HepG2 (cell line): ENCODE data around the gene RBPJ. TPM values are rescaled to one million over a fixed set of nuclear protein-coding genes. Genes with fewer than 3 reads are reported as not detected.

Source experiments
- NFE2 ChIP-seq: sonication (generic); formaldehyde crosslinking; IDR thresholded peaks from 2 replicates; pipeline ENCODE4 v1.4.0; 2020; ENCODE audit warnings: missing genetic modification reagents
- NFYB ChIP-seq: sonication (generic); formaldehyde crosslinking; IDR thresholded peaks from 2 replicates; pipeline ENCODE4 v1.4.0; 2020; ENCODE audit warnings: missing genetic modification reagents
- RARA ChIP-seq: IDR thresholded peaks from 2 replicates; pipeline ENCODE4 v1.6.1; 2016; ENCODE audit warnings: missing genetic modification reagents, missing compliant biosample characterization
- REXO4 ChIP-seq: sonication (generic); formaldehyde crosslinking; IDR thresholded peaks from 2 replicates; pipeline ENCODE4 v1.8.0; 2022; ENCODE audit warnings: missing genetic modification reagents, mild to moderate bottlenecking, borderline replicate concordance
- SAP130 ChIP-seq: IDR thresholded peaks from 2 replicates; pipeline ENCODE4 v1.6.1; 2016; ENCODE audit warnings: low read depth
- SMC3 ChIP-seq: IDR thresholded peaks from 2 replicates; pipeline ENCODE4 v1.6.1; 2011; ENCODE audit warnings: low read length, improper control_type of control experiment
- TEAD2 ChIP-seq: sonication (generic); formaldehyde crosslinking; IDR thresholded peaks from 2 replicates; pipeline ENCODE4 v1.9.0; 2021; ENCODE audit warnings: missing genetic modification reagents
- ZMYM2 ChIP-seq: sonication (generic); formaldehyde crosslinking; IDR thresholded peaks from 2 replicates; pipeline ENCODE4 v1.8.0; 2022; ENCODE audit warnings: mild to moderate bottlenecking, missing genetic modification reagents
- ZNF343 ChIP-seq: sonication (generic); formaldehyde crosslinking; IDR thresholded peaks from 2 replicates; pipeline ENCODE4 v1.4.0; 2020; ENCODE audit warnings: mild to moderate bottlenecking, missing genetic modification reagents
- polyA plus RNA-seq, 8 experiments: library from polyadenylated mRNA; depleted of rRNA in 3 of 8; stranded (reverse) in 7 of 8; unstranded in 1 of 8; fragments of >200 nt; fragmentation: Illumina TruSeq in 4 of 8; extraction: Trizol in 4 of 8; gene quantifications; 2 replicates each; pipeline versions ENCODE4 v1.2.1 to v1.2.3, GENCODE V29; 2011 to 2016; ENCODE audit warnings: low read depth in 4 of 8, missing spikeins in 1 of 8, mixed read lengths in 1 of 8; ENCODE audit not compliant: insufficient read depth in 1 of 8
- total RNA-seq, 5 experiments: library from RNA; depleted of rRNA; stranded (reverse); fragments of >200 nt; fragmentation: Illumina TruSeq; extraction: Trizol; gene quantifications; 2 replicates each; pipeline ENCODE4 v1.2.3, GENCODE V29; 2016; ENCODE audit warnings: low read depth in 1 of 5
- TF ChIP-seq, protein P1 (sequence below): sonication (generic); formaldehyde crosslinking; IDR thresholded peaks from 2 replicates; pipeline ENCODE4 v1.5.0; 2020; ENCODE audit warnings: missing genetic modification reagents
- TF ChIP-seq, protein P2 (sequence below): IDR thresholded peaks from 2 replicates; pipeline ENCODE4 v1.6.1; 2016; ENCODE audit warnings: mild to moderate bottlenecking
- TF ChIP-seq, protein P3 (sequence below): sonication (generic); formaldehyde crosslinking; IDR thresholded peaks from 2 replicates; pipeline ENCODE4 v1.5.0; 2020; ENCODE audit warnings: mild to moderate bottlenecking, missing genetic modification reagents
- TF ChIP-seq, protein P4 (sequence below): sonication (generic); formaldehyde crosslinking; IDR thresholded peaks from 2 replicates; pipeline ENCODE4 v1.5.0; 2020; ENCODE audit warnings: mild to moderate bottlenecking, missing genetic modification reagents
- TF ChIP-seq, protein P5 (sequence below): sonication (generic); formaldehyde crosslinking; conservative IDR thresholded peaks from 2 replicates; pipeline ENCODE4 v1.4.0; 2020; ENCODE audit warnings: missing genetic modification reagents
- TF ChIP-seq, protein P6 (sequence below), 2 experiments: sonication (generic) in 1 of 2; formaldehyde crosslinking in 1 of 2; IDR thresholded peaks; 2 replicates each; pipeline versions ENCODE4 v1.4.0 to v1.6.1; 2018 to 2020; ENCODE audit warnings: missing genetic modification reagents in 2 of 2, borderline replicate concordance in 1 of 2, low read depth in 1 of 2, mild to moderate bottlenecking in 1 of 2, missing biosample characterization in 1 of 2
- TF ChIP-seq, protein P7 (sequence below): sonication (generic); formaldehyde crosslinking; IDR thresholded peaks from 2 replicates; pipeline ENCODE4 v1.4.0; 2020; ENCODE audit warnings: missing genetic modification reagents

Gene RBPJ
- total and polyA plus RNA-seq, 2 of the 13 experiments (the other 11 are each of a cell fraction or from before 2014, with no cell fraction given): 25.9 to 33.2 TPM

DNA sequence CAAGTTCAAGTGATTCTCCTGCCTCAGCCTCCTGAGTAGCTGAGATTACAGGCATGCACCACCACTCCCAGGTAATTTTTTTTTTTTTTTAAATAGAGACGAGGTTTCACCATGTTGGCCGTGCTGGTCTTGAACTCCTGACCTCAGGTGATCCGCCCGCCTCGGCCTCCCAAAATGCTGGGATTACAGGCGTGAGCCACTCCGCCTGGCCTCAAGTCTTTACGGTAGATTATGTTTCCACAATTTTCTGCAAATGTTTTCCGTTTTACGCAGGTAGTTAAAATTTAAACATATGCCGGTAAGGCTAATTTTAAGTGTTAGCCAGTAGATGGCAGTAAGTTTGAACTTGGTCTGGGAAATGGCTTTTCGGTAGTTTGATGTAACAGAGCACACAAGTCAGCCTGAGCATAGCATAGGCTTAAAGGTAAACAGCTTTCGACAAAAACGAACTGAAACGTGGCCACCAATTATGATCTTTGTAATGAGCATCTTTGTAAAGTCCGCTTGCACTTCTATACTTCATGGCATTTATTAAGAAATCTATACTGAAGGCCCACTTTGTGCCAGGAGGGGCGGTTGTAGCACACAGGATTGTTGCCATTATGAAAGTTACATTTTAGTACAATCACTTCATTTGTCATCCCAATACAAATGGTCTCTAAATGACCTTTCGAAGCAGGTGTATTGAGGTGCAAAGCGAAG, 138.4 kb downstream of the RBPJ start (continued):
- TF ChIP-seq, protein P1, sequence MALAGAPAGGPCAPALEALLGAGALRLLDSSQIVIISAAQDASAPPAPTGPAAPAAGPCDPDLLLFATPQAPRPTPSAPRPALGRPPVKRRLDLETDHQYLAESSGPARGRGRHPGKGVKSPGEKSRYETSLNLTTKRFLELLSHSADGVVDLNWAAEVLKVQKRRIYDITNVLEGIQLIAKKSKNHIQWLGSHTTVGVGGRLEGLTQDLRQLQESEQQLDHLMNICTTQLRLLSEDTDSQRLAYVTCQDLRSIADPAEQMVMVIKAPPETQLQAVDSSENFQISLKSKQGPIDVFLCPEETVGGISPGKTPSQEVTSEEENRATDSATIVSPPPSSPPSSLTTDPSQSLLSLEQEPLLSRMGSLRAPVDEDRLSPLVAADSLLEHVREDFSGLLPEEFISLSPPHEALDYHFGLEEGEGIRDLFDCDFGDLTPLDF (CRISPR knock-in tag): no peak
- TF ChIP-seq NFYB (CRISPR knock-in tag) (no peak), ZNF343 (CRISPR knock-in tag) (no peak), ZMYM2 (CRISPR knock-in tag) (0 out of 2 replicates have a peak, but pooled peaks have one; percentile 21), TEAD2 (CRISPR knock-in tag) (no peak), NFE2 (no peak), SMC3 (peak; percentile 62; the same call in 1 of the 2 replicates), REXO4 (CRISPR knock-in tag) (no peak), RARA (peak; percentile 52), SAP130 (CRISPR knock-in tag) (peak; percentile 30; the same call in 1 of the 2 replicates)
- TF ChIP-seq, protein P2, sequence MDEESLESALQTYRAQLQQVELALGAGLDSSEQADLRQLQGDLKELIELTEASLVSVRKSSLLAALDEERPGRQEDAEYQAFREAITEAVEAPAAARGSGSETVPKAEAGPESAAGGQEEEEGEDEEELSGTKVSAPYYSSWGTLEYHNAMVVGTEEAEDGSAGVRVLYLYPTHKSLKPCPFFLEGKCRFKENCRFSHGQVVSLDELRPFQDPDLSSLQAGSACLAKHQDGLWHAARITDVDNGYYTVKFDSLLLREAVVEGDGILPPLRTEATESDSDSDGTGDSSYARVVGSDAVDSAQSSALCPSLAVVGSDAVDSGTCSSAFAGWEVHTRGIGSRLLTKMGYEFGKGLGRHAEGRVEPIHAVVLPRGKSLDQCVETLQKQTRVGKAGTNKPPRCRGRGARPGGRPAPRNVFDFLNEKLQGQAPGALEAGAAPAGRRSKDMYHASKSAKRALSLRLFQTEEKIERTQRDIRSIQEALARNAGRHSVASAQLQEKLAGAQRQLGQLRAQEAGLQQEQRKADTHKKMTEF (CRISPR knock-in tag): peak; percentile 54
- TF ChIP-seq, protein P3, sequence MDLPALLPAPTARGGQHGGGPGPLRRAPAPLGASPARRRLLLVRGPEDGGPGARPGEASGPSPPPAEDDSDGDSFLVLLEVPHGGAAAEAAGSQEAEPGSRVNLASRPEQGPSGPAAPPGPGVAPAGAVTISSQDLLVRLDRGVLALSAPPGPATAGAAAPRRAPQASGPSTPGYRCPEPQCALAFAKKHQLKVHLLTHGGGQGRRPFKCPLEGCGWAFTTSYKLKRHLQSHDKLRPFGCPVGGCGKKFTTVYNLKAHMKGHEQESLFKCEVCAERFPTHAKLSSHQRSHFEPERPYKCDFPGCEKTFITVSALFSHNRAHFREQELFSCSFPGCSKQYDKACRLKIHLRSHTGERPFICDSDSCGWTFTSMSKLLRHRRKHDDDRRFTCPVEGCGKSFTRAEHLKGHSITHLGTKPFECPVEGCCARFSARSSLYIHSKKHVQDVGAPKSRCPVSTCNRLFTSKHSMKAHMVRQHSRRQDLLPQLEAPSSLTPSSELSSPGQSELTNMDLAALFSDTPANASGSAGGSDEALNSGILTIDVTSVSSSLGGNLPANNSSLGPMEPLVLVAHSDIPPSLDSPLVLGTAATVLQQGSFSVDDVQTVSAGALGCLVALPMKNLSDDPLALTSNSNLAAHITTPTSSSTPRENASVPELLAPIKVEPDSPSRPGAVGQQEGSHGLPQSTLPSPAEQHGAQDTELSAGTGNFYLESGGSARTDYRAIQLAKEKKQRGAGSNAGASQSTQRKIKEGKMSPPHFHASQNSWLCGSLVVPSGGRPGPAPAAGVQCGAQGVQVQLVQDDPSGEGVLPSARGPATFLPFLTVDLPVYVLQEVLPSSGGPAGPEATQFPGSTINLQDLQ (CRISPR knock-in tag): no peak
- TF ChIP-seq, protein P4, sequence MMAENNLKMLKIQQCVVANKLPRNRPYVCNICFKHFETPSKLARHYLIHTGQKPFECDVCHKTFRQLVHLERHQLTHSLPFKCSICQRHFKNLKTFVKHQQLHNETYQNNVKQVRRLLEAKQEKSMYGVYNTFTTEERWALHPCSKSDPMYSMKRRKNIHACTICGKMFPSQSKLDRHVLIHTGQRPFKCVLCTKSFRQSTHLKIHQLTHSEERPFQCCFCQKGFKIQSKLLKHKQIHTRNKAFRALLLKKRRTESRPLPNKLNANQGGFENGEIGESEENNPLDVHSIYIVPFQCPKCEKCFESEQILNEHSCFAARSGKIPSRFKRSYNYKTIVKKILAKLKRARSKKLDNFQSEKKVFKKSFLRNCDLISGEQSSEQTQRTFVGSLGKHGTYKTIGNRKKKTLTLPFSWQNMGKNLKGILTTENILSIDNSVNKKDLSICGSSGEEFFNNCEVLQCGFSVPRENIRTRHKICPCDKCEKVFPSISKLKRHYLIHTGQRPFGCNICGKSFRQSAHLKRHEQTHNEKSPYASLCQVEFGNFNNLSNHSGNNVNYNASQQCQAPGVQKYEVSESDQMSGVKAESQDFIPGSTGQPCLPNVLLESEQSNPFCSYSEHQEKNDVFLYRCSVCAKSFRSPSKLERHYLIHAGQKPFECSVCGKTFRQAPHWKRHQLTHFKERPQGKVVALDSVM: 0 out of 2 replicates have a peak, but pooled peaks have one; percentile 12
- TF ChIP-seq, protein P5, sequence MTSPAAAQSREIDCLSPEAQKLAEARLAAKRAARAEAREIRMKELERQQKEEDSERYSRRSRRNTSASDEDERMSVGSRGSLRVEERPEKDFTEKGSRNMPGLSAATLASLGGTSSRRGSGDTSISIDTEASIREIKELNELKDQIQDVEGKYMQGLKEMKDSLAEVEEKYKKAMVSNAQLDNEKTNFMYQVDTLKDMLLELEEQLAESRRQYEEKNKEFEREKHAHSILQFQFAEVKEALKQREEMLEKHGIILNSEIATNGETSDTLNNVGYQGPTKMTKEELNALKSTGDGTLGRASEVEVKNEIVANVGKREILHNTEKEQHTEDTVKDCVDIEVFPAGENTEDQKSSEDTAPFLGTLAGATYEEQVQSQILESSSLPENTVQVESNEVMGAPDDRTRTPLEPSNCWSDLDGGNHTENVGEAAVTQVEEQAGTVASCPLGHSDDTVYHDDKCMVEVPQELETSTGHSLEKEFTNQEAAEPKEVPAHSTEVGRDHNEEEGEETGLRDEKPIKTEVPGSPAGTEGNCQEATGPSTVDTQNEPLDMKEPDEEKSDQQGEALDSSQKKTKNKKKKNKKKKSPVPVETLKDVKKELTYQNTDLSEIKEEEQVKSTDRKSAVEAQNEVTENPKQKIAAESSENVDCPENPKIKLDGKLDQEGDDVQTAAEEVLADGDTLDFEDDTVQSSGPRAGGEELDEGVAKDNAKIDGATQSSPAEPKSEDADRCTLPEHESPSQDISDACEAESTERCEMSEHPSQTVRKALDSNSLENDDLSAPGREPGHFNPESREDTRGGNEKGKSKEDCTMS (CRISPR knock-in tag): no peak
- TF ChIP-seq, protein P6, sequence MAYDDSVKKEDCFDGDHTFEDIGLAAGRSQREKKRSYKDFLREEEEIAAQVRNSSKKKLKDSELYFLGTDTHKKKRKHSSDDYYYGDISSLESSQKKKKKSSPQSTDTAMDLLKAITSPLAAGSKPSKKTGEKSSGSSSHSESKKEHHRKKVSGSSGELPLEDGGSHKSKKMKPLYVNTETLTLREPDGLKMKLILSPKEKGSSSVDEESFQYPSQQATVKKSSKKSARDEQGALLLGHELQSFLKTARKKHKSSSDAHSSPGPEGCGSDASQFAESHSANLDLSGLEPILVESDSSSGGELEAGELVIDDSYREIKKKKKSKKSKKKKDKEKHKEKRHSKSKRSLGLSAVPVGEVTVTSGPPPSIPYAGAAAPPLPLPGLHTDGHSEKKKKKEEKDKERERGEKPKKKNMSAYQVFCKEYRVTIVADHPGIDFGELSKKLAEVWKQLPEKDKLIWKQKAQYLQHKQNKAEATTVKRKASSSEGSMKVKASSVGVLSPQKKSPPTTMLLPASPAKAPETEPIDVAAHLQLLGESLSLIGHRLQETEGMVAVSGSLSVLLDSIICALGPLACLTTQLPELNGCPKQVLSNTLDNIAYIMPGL (CRISPR knock-in tag; IDR thresholded peaks at IDR 0.05; ENCODE audit: borderline replicate concordance in 1 of 2, low read depth in 1 of 2): 0 out of 4 replicates have a peak, but pooled peaks of 1 of the 2 experiments have one; percentile 27
- TF ChIP-seq, protein P7, sequence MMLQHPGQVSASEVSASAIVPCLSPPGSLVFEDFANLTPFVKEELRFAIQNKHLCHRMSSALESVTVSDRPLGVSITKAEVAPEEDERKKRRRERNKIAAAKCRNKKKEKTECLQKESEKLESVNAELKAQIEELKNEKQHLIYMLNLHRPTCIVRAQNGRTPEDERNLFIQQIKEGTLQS (CRISPR knock-in tag): no peak
